ENCODE results near the gene GRID1.

DNA sequence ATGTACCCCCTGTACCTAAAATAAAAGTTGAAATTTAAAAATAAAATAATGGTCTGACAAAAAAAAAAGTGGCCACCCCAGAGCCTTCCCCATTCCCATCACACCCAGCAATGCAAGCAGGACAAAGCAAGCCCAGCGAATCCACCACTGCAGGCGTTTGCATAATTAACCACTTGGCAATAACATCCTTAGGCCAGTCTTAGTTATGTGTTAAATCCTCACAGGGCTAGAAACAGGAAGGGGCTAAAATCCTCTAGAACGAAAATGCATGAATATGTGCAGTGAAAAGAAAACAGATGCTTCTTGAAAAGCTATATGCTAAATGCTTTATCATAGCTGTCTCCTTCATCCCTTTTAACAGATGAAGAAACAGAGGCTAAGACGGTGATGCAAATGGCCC, 229.7 kb downstream of the GRID1 start:
- TF ChIP-seq EZH2 (IDR thresholded peaks at IDR 0.05; ENCODE audit: insufficient read depth, poor library complexity, severe bottlenecking) (no peak), EZH2phosphoT487 (IDR thresholded peaks at IDR 0.05; ENCODE audit: insufficient read depth, low read depth) (no peak)
